ENCODE measurements around the gene CTBP1. TPM values are rescaled to one million over a fixed set of nuclear protein-coding genes. Genes with fewer than 3 reads are reported as not detected.

The CTBP1 gene
- total RNA-seq, 1 experiment from 2014 or later = 136 TPM

DNA sequence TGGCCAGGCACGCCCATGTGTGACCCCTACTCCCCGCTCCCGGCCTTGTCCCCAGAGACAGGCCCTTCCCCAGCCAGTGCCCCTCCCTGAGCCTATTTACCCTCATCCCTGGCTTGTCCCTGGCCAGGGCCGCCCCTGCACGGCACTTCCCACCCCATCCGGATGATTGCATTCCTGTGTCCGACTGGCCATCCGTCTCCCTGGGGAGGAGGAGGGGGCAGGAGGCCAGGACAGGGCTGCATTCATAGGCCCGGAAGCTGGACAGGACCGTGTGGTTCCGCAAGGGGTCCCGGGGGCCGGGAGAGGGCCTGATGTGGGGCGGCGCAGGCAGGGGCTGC lies 22.8 kb downstream of the CTBP1 start:
- H3K56ac ChIP-seq (ENCODE audit: insufficient read length, low read depth, low read length) = no peak overlapping the region
- H3K4me1 ChIP-seq (ENCODE audit: insufficient read depth, low read length) = no peaks in the 10 kb centered on the region
- no peak overlapping the region for H2BK20ac ChIP-seq (ENCODE audit: low read depth, low read length, poor library complexity, severe bottlenecking)
- H2BK12ac ChIP-seq (ENCODE audit: insufficient read length, low read depth, low read length) = no peak overlapping the region
- H3K18ac ChIP-seq (ENCODE audit: insufficient read length, low read depth, low read length) = no peak overlapping the region
- H3K4me2 ChIP-seq (ENCODE audit: insufficient read depth, insufficient read length, low read length) = no peak overlapping the region
- H3K4ac ChIP-seq (ENCODE audit: low read depth, low read length) = no peak overlapping the region
- H3K23me2 ChIP-seq (ENCODE audit: insufficient read length, low read depth, low read length, poor library complexity, severe bottlenecking) = no peaks in the 10 kb centered on the region
- H4K20me1 ChIP-seq (ENCODE audit: control insufficient read depth, insufficient read depth, insufficient read length) = no peaks in the 10 kb centered on the region
- no peak overlapping the region for H3T11ph ChIP-seq (ENCODE audit: low read length)
- H4K91ac ChIP-seq (ENCODE audit: insufficient read length, low read depth, low read length) = no peak overlapping the region
- no peak overlapping the region; a peak in 1 of 7 replicates for H3K27ac Mint-ChIP-seq
- H3K4me3 Mint-ChIP-seq = no peak overlapping the region
- H2AK5ac ChIP-seq (ENCODE audit: insufficient read length, low read length) = no peak overlapping the region
- H3K36me3 Mint-ChIP-seq (ENCODE audit: insufficient read depth in 1 of 3, low read depth in 3 of 3) = peaks cover 27 to 62% (median 60%) of the 10 kb centered on the region in 3 experiments
- H3K9ac ChIP-seq (ENCODE audit: extremely low read depth, insufficient read length, low read length) = no peak overlapping the region
- H3K4me1 Mint-ChIP-seq = no peaks in the 10 kb centered on the region
- H2BK15ac ChIP-seq (ENCODE audit: low read depth, low read length) = no peak overlapping the region
- H3K79me2 ChIP-seq (ENCODE audit: insufficient read depth, low read length) = no peaks in the 10 kb centered on the region
- H2BK120ac ChIP-seq (ENCODE audit: low read depth, low read length, poor library complexity, severe bottlenecking) = no peak overlapping the region
- no CpG with 5 or more reads among the region's 15 CpGs for WGBS (ENCODE audit: extremely low coverage, insufficient read length, low lambda C conversion rate)
- no peak overlapping the region for H2BK5ac ChIP-seq (ENCODE audit: insufficient read length, low read length)
- no peaks in the 10 kb centered on the region for H3K9me3 Mint-ChIP-seq
- no peaks in the 10 kb centered on the region for H3K9me3 ChIP-seq (ENCODE audit: control insufficient read depth, low read depth, low read length)
- H3K27me3 ChIP-seq (ENCODE audit: insufficient read depth, low read length) = no peaks in the 10 kb centered on the region
- H3K27me3 Mint-ChIP-seq (ENCODE audit: low read depth) = no peaks in the 10 kb centered on the region
- no peak overlapping the region for H4K8ac ChIP-seq (replicated peaks; ENCODE audit: insufficient read length, low read depth, low read length)
- no peak for DNase-seq
- H3K27ac ChIP-seq (ENCODE audit: insufficient read length, low read depth, low read length) = no peak overlapping the region
- no peak overlapping the region for H4K5ac ChIP-seq (ENCODE audit: insufficient read length, low read depth, low read length)
- no peaks in the 10 kb centered on the region for H3K79me1 ChIP-seq (ENCODE audit: insufficient read depth, low read depth, low read length, poor library complexity, severe bottlenecking)
- H3K23ac ChIP-seq (ENCODE audit: insufficient read length, low read depth, low read length) = no peak overlapping the region
- no peak overlapping the region for H3K14ac ChIP-seq (ENCODE audit: insufficient read depth, low read length)
- TF ChIP-seq, protein P1, sequence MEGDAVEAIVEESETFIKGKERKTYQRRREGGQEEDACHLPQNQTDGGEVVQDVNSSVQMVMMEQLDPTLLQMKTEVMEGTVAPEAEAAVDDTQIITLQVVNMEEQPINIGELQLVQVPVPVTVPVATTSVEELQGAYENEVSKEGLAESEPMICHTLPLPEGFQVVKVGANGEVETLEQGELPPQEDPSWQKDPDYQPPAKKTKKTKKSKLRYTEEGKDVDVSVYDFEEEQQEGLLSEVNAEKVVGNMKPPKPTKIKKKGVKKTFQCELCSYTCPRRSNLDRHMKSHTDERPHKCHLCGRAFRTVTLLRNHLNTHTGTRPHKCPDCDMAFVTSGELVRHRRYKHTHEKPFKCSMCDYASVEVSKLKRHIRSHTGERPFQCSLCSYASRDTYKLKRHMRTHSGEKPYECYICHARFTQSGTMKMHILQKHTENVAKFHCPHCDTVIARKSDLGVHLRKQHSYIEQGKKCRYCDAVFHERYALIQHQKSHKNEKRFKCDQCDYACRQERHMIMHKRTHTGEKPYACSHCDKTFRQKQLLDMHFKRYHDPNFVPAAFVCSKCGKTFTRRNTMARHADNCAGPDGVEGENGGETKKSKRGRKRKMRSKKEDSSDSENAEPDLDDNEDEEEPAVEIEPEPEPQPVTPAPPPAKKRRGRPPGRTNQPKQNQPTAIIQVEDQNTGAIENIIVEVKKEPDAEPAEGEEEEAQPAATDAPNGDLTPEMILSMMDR (conservative IDR thresholded peaks at IDR 0.05) = no peak
- H2AFZ ChIP-seq (ENCODE audit: low read length) = no peak overlapping the region

Measured in H9 (cell line).